Right ventricle myocardium superior (tissue), 1 donor: ENCODE measurements around the gene ENTR1. TPM values are rescaled to one million over a fixed set of nuclear protein-coding genes. Genes with fewer than 3 reads are reported as not detected.
"Not testable (repeated sequence)": the region's sequence is repeated elsewhere in the genome, so short reads cannot be mapped to it uniquely, and the experiment has no call there.

Experiments used
- ATAC-seq: fragments of 200-7000 bp; cut with Tn5 transposase; one replicate; pipeline ENCODE4 v1.9.1; 2020; ENCODE audit warnings: mild to moderate bottlenecking; ENCODE audit not compliant: poor library complexity
- DNase-seq: peaks from one replicate; pipeline ENCODE4 v3.0.0-alpha.2; 2020
- intact Hi-C: fragments of 100-400 bp; cut with DNase I; formaldehyde crosslinking; loops from one replicate; pipeline ENCODE4 v1.11.2; 2022
- total RNA-seq: library from RNA; stranded (reverse); fragmentation: NEBNext Ultra II Directional; extraction: Animal tissue kit (Norgen Biotek cat#: 25700); gene quantifications from one replicate; pipeline ENCODE4 v1.2.1, GENCODE V29; 2021
- donor health status: DM: no; HTN: yes; CAD: no; lungs with severe emphysema.

Gene ENTR1
- total RNA-seq, 1 donor from 2014 or later: 23.3 TPM

DNA sequence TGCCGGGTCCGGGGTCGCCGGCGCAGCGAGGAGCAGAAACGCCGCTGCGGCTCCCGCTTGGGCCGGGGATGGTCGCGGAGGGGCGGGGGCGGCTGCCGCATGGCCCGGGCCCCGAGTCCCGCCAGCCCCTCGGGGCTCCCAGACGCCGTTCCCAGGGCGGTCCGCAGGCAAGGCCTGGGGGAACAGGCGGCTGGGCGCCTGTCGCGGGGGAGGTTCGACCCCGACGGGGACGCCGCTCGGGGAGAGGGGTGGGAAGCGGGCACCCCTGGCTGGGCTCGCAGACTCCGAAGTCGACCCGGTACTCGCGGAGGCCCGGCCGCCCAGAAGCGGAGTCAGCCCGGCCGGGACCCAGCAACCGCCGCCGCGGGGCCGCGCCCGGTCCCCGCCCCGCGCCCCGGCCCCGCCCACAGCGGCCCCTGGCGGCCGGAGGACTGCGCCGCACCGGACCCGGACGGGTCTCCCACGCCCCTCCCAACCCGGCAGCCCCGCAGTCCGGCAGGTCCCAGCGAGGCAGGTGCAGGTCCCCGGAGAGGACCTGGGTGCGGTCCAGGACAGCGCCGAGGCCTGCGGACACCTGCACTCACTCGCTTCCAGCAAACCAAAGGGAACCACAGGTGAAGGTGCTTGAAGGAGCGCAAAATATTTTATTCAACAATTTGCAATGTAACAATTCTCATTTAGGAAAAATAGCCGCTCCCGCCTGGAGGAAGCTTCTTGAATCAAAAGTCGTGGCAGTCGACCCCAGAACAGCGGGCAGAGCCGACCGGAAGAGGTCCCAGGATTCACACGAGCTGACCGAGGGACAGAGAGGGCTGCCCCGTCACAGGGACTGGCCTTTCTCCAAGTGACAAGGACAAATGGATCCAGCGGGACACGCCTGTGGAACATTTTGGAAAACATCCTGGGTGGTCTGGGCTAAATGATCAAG lies 29.3 kb upstream of the ENTR1 start, which contains the start of gene INPP5E:
Gene INPP5E (minus strand): TSS at position 365 of the 928 bp plus-strand sequence. CDS start 426 bp downstream, outside the sequence.
- intact Hi-C loops: no loop called here
- ATAC-seq (peak; percentile 94), DNase-seq (peak; percentile 82)

DNA sequence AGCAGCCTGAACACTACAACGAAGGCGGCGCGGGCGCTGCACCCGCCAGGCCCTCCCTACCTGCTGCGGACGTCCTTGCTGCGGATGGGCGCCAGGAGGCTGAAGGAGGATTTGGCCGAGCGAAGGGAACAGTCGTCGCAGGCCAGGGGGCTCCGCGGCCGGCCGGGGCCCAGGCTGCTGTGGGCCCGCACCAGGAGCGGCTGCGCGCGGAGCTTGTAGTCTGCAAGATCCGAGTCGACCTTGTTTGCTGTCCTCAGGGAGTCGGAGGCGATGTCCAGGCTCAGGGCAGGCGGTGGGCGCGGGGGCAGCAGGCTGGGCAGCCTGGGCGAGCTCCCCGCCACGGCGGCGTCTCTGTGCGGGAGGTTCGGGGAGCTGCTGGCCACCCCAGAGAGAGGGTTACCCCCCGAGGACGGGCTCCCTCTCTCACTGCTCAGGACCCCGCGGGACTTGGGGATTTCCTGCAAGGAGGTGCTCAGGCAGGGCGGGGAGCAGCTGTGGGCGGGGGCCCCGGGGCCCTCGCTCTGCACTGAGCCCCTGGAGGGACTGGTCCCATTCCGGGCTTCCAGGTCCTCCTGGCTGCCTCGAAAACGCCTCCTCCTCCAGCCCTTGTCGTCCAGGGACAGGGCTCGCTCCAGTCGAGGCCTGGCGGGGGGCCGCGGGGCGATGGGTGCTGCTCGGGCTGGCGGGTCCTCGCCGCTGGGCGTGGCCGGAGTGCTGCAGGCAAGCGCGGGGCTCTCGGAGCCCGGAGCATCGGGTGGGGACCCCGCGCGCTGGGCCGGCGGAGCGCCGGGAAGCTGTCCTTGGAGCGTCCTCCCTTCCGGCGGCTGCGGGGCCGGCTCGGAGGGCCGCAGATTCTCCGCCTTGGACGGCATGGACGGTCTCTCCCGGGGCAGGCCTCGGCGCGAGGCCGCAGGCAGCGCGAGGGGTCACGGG lies 28.4 kb upstream of the ENTR1 start:
- intact Hi-C loops: no loop called here
- DNase-seq (no peak), ATAC-seq (peak; percentile 29)

DNA sequence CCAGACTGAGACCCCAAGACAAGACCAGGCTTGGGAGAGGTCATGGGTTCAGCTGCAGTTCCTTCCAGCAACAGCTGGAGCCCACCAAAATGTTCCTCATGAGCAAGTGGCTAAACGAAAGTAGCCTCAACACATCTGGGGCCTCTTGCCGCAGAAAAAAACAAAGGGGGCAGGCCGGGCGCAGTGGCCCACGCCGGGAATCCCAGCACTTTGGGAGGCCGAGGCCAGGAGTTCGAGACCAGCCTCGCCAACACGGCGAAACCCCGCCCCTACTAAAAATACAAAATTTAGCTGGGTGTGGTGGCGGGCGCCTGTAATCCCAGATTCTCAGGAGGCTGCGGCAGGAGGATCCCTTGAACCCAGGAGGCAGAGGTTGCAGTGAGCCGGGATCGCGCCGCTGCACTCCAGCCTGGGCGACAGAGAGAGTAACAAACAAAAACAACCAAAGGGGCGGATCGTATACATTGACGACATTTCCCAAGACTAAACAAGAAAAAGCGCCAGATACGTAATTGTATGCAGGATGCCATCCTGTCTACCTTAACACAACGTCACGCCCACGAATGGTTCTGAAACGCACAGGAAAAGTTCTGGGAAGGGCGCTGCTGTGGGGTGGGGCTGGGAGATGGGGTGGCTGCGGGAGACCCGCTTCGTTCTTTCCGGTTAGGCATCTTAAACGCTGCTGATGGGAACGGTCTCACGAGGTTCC lies 27.6 kb upstream of the ENTR1 start:
- ATAC-seq: no peak
- intact Hi-C loops: no loop called here
- no peak for DNase-seq

DNA sequence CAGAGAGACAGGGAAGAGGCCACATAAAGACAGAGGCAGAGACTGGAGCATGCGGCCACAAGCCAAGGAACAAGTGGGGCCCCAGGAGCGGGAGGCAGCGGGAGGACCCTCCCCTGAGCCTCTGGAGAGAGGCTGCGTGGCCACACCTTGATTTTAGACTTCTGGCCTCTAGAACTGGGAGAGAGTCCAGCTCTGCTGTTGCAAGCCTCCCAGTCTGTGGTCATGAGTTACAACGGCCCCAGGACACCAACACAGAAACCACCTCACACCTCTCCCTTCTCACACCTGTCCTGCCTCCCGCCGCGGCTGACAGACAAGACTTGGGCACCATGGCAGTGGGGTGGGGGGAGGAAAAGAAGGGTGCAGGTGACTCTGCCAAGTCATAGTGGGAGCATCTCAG lies 27.0 kb upstream of the ENTR1 start:
- ATAC-seq (no peak), DNase-seq (no peak)
- intact Hi-C loops: no loop called here

DNA sequence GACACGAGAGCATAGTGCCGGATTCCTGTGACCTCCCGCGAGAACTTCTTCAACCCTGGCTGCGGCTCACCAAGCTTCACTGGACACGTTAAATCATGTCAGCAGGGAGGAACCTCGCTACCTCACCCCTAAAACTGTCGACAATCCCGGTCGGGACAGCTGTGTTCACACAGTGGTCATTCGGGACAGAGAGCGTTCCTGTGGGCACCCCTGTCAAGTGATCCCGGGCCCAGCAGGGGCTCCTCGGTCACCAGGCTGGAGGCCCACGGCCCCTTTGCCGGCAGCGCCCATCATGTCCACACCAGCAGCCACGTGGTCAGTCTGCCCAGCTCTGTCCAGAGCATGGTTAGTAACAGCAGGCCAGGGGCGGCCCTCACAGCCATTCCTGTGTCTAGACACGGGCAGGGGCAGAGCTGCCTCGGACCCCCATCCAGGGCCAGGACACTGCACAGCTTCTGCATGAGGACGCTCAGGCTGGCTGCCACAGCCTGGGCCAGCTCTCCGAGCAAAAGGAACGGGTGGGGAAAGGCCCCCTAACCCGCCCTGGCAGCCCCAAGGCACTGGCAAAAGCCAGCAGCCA lies 25.7 kb upstream of the ENTR1 start:
- no peak for ATAC-seq
- intact Hi-C loops: no loop called here
- DNase-seq: no peak

DNA sequence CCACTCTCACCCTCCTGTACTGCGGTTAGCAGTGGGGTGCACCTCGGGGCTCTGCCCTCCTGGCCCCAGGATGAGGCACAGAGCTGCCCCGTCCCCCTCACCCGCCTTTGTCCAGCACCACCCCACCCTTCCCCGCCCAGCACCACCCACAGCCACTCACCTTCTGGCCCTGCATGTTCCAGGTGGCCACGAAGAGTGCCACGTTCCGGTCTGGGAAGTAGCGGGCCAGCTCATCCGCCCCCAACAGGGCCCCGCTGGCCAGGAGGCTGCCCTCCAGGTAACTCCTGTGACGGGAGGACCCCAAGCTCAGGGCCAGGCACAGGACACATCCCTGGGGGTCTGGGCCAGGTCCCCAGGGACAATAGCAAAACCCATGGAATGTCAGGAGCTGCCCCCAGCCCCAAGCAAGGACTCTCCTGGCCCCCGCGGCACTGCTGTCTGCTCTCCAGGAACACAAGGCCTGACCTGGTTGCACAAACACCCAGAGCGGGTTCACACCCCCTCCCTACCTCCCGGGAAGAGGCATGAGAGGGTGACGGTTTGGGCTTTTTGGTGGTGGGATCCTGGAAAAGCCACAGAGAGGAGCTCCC lies 24.3 kb upstream of the ENTR1 start:
- ATAC-seq: no peak
- DNase-seq: no peak
- intact Hi-C loops: no loop called here

DNA sequence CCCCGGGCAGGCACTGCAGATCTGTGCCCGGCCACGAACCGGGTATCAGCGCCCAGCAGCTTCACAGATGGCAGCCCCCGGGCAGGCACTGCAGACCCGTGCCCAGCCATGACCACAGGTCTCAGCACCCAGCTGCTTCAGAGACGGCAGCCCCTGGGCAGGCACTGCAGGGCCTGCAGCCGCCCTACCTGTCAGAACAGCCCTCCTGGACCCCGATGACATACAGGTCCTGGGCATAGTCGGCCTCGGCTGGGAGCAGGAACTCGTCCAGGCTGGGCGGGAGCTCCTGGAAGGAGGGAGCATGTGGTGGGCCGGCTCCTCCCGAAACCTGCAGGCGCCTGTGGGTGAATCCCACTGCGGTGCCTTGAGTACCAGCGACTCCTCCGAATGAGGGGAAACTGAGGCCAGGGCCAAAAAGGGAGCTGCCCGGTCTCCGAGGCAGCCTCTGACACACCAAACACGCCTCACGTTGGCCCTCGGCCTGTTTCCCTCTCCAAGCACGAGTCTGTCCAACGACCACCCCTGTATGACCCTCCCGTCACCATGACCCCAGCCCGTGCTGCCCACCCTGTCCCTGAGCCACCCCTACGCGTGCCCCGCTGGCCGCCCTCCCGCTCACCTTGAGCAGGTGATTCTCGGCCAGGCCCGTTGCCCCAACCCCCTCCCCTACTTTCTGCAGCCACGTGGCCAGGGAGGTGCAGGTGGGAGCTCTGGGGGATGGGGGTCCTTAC lies 23.6 kb upstream of the ENTR1 start:
- no peak for DNase-seq
- ATAC-seq: no peak
- intact Hi-C loops: no loop called here

DNA sequence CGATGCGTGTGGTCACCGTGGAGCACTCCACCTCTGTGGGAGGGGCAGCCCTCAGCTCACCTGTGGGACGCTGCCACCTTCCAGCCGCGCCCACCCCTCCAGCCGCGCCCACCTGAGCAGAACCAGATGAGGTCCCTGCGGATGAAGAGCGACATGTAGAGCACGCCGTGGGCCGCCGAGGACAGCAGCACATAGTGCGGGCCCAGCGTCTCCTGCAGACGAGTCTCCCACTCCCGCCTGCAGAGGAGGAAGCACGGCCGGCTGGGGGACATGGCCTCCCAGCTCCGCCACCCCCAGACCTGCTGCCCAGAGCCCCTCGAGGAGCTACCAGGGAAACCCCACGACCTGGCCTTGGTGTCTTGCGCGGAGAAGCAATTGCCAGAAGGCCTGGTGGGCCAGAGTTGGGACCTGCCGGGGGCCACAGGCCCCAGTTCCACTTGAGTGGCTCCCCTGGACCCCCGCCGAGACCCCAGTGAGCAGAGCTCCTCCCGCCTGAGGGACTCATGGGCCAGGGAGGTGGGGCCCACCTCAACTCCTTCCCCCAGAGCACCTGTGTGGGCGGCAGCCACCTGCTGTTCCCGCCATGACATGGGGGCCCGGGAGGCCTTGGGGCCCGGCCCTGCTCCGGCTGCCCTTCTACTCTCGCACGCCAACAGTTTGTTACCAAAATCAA lies 22.8 kb upstream of the ENTR1 start:
- no peak for DNase-seq
- intact Hi-C loops: no loop called here
- ATAC-seq: no peak

DNA sequence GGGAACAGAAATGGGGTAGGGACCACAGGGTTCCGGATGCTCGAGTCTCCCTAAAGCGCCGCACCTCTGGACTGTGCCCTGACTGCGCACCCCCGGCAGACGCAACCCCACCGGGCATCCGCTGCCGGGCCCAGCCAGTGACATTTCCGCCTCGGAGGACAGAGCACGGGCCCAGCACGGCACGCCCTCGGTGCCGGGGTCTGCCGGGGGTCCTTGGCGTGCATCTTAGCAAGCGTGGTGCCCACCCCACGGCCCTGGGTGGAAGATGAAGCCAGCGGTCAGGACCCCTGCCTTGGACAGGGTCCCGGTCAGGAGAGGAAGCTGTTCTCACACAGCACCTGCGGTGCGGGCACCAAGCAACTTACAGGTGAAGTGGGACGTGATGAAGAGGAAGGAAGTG lies 22.2 kb upstream of the ENTR1 start:
- intact Hi-C loops: no loop called here
- DNase-seq (no peak), ATAC-seq (no peak)

DNA sequence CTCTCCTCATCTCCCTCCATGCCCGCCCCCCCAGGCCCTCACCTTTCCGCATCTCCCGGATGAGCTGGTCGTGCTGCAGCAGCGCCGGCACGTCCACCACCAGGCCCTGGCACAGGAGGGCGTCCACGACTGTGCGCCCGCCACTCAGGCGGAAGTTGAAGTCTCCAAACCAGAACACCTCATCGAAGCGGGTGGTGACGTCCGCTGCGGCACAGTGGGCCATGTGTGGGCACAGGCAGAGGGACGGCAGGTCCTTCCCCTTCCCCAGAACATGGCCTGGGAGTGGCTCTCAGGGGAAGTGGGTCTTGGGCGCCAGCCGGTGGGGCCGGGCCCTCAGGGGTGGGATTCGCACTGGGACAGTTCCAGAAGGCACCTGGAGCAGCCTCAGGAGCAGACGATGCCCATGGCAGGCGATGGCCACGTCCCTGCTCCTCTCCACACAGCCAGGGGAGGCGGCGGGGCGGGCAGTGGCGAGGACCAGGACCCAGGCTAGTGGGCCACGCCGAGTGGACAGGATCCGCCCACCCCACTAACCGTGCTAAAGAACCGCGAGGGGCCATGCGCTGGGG lies 21.5 kb upstream of the ENTR1 start:
- DNase-seq (no peak), ATAC-seq (no peak)
- intact Hi-C loops: no loop called here

DNA sequence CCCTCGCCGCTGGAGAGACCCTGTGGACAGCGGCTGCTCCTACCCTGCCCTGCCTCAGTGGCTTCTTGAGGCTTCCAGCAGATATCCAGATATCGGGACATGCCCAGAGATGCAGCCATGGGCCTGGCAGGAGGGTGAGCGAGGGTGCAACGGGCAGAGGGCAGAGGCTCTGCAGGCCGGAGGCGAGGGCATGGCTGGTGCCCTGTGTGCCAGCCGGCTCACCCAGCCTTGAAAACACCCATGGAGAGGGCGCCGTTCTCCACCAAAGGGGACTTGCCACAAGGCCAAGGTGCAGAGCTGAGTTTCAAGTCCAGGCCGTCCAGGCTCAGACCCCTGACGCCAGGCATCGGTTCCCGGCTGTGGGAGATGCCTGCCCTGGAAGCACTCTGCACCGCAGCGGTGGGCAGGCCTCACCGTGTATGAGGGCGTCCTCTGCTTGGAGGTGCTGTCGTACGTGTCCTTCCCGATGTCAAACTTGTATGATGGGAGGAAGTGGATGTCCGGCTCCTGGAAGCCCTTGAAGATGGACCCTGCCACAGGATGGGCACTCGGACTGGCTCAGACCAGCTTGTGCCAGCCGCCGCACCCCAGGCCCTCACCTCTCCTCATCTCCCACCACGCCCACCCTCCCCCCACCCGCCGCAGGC lies 20.3 kb upstream of the ENTR1 start:
- ATAC-seq: no peak
- intact Hi-C loops: no loop called here
- DNase-seq: no peak

DNA sequence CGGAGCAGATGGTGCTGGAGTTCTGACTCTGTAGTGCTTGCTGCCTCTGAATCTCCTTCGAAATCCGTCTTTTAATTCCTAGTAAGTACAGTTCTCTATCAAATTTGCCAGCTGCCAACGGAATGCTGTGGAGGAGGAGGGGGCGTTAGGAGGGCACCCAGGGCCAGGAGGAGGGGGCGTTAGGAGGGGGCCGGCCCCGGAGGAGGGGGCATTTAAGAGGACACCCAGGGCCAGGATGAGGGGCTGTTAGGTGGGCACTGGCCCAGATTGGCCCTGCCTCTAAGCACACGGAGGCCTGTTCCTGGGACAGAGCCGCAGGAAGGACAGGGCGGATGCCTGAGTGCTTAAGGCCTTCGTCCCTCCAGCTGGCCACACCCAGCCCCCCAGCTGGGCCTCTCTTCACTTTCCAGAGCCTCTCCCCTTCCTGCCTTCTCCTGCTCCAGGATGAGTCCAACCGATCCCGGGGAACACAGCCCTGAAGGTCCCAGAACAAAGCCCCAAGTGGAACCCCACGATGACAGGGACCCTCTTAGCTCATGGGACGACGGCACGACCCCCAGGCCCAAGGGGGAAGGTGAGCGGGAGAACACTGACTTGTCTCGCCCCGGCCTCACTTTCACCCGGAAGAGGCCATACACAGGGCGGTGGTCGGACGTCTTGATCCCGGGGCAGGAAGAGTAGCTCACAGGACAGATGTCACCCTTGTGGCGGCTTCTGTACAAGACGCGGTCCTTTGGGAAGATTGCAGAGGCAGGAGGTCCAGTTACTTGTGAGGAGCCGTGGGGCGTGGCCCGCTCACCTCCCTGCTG lies 19.5 kb upstream of the ENTR1 start:
- DNase-seq (no peak), ATAC-seq (peak; percentile 18)
- intact Hi-C loops: no loop called here

DNA sequence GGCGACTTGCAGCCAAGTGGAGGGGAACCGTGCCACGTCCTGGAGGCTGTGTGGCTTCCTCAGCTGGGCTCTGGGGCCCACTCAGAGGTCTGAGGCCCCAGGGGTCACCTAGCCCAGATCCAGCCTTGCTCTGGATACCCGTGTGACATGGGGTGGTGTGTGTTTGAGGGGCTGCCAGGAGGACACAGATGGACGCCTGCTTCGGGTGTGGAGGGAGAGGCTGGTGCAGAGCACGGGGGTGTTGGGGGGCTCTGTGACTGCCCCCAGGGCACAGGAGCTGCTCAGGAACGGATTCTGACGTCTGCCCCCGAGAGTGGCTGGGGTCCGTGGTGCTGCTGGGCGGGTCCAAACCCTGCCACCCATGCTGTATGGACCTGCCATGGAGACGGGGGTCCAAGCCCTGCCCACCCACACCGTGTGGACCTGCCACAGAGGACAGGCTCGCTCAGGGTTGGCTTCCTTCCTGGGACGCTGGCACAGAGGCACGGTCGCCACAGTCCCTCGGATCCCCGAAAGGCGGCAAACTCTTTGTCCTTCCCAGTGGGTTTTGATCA lies 18.7 kb upstream of the ENTR1 start:
- peak; percentile 27 for ATAC-seq
- no peak for DNase-seq
- intact Hi-C loops: no loop called here

DNA sequence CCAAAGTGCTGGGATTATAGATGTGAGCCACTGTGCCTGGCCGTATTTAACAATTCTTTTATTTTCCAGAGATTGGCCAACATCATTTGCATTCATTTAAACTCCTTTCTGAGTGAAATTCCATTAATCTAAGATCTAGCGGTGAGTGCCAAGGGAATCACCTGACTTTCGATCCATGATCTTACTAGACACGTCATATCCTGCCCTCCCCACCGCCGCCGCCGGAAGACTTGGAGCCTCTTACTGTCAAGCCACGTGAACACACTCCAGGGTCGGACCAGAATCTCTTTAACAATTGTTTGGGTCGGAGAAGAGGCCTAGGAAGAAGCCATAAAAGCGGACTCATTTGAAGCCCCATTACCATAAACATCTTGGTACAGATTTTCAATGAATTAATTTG lies 16.4 kb upstream of the ENTR1 start:
- no peak for DNase-seq
- ATAC-seq: no peak
- intact Hi-C loops: no loop called here

DNA sequence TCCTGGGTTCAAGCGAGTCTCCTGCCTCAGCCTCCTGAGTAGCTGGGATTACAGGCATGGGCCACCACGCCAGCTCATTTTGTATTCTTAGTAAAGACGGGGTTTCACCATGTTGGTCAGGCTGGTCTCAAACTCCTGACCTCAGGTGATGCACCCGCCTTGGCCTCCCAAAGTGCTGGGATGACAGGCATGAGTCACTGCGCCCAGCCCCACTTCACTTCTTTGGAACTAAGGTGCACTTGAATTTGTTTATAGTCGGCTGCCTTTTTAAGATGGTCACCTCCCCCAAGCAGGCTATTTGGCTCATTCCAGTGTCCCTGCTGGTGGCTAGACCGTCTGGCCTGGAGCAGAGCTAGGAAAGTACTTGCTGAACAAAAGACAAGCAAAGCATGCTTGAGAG lies 15.0 kb upstream of the ENTR1 start:
- intact Hi-C loops, DNase-seq, ATAC-seq: not testable (repeated sequence)
